Caco-2 (cell line): ENCODE data around the gene FOXF1. TPM values are rescaled to one million over a fixed set of nuclear protein-coding genes. Genes with fewer than 3 reads are reported as not detected.

Experiments
- BruUV-seq: library from RNA; stranded (reverse); fragments of 400-500 nt; replicated peaks from 2 replicates; lab custom pipeline; 2021; lab: Mats Ljungman, UMichigan
- CTCF ChIA-PET: fragments of 300-600 bp; sonication (Branson Sonifier 250); formaldehyde crosslinking; loops from one replicate; lab custom pipeline; 2022; ENCODE audit warnings: antibody characterized with exemption; lab: Charles Lee
- POLR2A ChIA-PET: fragments of 300-600 bp; sonication (Branson Sonifier 250); formaldehyde crosslinking; loops from one replicate; lab custom pipeline; 2022; ENCODE audit warnings: antibody characterized with exemption; lab: Charles Lee
- DNase-seq, 2 experiments: peaks; one replicate each; pipeline versions ENCODE4 v3.0.0 to v3.0.0-alpha.2; 2020 to 2022
- H3K27me3 ChIP-seq: replicated peaks from 2 replicates; pipeline ENCODE4 v1.6.0; 2011; ENCODE audit warnings: low read length; ENCODE audit not compliant: control insufficient read depth, insufficient read depth
- H3K36me3 ChIP-seq: 2 replicates; pipeline ENCODE4 v1.5.1; 2011; ENCODE audit warnings: low read length; ENCODE audit not compliant: control insufficient read depth, insufficient read depth
- H3K4me1 ChIP-seq: fragments of 250-450 bp; sonication (Bioruptor Pico); 2 replicates; pipeline ENCODE4 v1.5.1; 2020; ENCODE audit warnings: mild to moderate bottlenecking
- H3K4me3 ChIP-seq: 2 replicates; pipeline ENCODE4 v1.5.1; 2011; ENCODE audit warnings: low read depth, mild to moderate bottlenecking, control low read depth, low read length
- H3K9me3 ChIP-seq: fragments of 250-450 bp; sonication (Bioruptor Pico); 2 replicates; pipeline ENCODE4 v1.5.1; 2020; ENCODE audit warnings: mild to moderate bottlenecking, moderate library complexity
- H3K27ac Mint-ChIP-seq: one replicate; pipeline ENCODE4 v1.8.0; 2022; ENCODE audit warnings: mixed read lengths; ENCODE audit not compliant: unreplicated experiment
- H3K27me3 Mint-ChIP-seq: one replicate; pipeline ENCODE4 v1.8.0; 2022; ENCODE audit warnings: mixed read lengths; ENCODE audit not compliant: insufficient read depth, unreplicated experiment
- H3K36me3 Mint-ChIP-seq: one replicate; pipeline ENCODE4 v1.8.0; 2022; ENCODE audit warnings: mild to moderate bottlenecking, mixed read lengths; ENCODE audit not compliant: insufficient read depth, unreplicated experiment
- H3K4me1 Mint-ChIP-seq: one replicate; pipeline ENCODE4 v1.8.0; 2022; ENCODE audit warnings: low read depth, mixed read lengths; ENCODE audit not compliant: unreplicated experiment
- H3K4me3 Mint-ChIP-seq: one replicate; pipeline ENCODE4 v1.8.0; 2022; ENCODE audit warnings: mild to moderate bottlenecking, moderate library complexity, mixed read lengths; ENCODE audit not compliant: unreplicated experiment
- H3K9me3 Mint-ChIP-seq: one replicate; pipeline ENCODE4 v1.8.0; 2022; ENCODE audit warnings: mixed read lengths; ENCODE audit not compliant: unreplicated experiment
- intact Hi-C: fragments of 100-400 bp; cut with micrococcal nuclease; formaldehyde crosslinking; loops from one replicate; pipeline ENCODE4 v1.10.0; 2022; ENCODE audit not compliant: unreplicated experiment
- total RNA-seq: library from RNA; stranded (reverse); gene quantifications from 2 replicates; pipeline ENCODE4 v1.2.3, GENCODE V29; 2022
- TF ChIP-seq, protein P1 (sequence below), 2 experiments: fragments of 200-600 bp in 1 of 2; IDR thresholded peaks; 1 replicate in 1 of 2; 2 replicates in 1 of 2; pipeline versions ENCODE4 v1.5.1 to v1.8.0; 2011 to 2022; ENCODE audit warnings: antibody characterized with exemption in 1 of 2, control low read depth in 1 of 2, inconsistent platforms in 1 of 2, low read depth in 1 of 2, low read length in 1 of 2, mild to moderate bottlenecking in 1 of 2, moderate library complexity in 1 of 2; ENCODE audit not compliant: insufficient read depth in 1 of 2, severe bottlenecking in 1 of 2, unreplicated experiment in 1 of 2

Gene FOXF1
- total RNA-seq, 1 experiment from 2014 or later, result 0.09 TPM

DNA sequence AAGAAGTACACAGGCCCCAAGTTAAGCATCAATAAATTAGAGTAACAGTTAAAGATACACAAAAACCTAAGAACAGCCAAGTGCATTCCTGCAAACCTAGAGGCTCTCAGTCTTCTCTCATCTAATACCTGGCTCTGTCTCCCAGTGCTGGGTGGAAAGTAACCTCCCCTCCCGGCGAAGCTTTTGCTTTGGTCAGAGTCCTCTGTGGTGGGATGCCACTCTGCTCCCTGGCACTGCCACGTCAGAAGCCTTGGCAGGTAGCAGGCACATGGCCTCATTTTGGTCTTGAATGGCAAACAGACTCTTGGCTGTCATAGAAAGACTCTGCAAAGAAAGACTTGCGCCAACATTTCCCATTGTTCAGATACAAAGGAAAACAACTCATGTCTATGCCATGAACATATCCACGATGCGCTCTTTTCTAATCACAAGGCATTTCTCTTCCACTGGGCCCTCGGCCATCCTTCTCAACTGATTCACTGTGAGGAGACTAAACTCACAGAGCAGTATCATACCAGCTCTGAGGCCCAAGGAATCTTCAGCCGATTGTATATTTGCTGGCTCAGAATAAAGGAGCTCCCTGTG, 23.5 kb downstream of the FOXF1 start:
- H3K9me3 ChIP-seq, result no peaks in the 10 kb centered on the region
- H3K36me3 Mint-ChIP-seq, result no peaks in the 10 kb centered on the region
- CTCF ChIA-PET, result no interaction called here
- no peaks in the 10 kb centered on the region for H3K9me3 Mint-ChIP-seq
- H3K4me3 ChIP-seq, result no peak overlapping the region
- no peak overlapping the region for H3K4me3 Mint-ChIP-seq
- TF ChIP-seq, protein P1, sequence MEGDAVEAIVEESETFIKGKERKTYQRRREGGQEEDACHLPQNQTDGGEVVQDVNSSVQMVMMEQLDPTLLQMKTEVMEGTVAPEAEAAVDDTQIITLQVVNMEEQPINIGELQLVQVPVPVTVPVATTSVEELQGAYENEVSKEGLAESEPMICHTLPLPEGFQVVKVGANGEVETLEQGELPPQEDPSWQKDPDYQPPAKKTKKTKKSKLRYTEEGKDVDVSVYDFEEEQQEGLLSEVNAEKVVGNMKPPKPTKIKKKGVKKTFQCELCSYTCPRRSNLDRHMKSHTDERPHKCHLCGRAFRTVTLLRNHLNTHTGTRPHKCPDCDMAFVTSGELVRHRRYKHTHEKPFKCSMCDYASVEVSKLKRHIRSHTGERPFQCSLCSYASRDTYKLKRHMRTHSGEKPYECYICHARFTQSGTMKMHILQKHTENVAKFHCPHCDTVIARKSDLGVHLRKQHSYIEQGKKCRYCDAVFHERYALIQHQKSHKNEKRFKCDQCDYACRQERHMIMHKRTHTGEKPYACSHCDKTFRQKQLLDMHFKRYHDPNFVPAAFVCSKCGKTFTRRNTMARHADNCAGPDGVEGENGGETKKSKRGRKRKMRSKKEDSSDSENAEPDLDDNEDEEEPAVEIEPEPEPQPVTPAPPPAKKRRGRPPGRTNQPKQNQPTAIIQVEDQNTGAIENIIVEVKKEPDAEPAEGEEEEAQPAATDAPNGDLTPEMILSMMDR (IDR thresholded peaks at IDR 0.05; ENCODE audit: insufficient read depth in 1 of 2, low read depth in 1 of 2, low read length in 1 of 2, severe bottlenecking in 1 of 2, unreplicated experiment in 1 of 2), result no peak
- no TSS peak for BruUV-seq
- no peaks in the 10 kb centered on the region for H3K36me3 ChIP-seq
- no peaks in the 10 kb centered on the region for H3K4me1 Mint-ChIP-seq
- no peaks in the 10 kb centered on the region for H3K27me3 ChIP-seq
- intact Hi-C loops, result no loop called here
- H3K27ac Mint-ChIP-seq, result no peak overlapping the region
- no peak for DNase-seq
- POLR2A ChIA-PET, result no interaction called here
- H3K27me3 Mint-ChIP-seq, result no peaks in the 10 kb centered on the region
- no peaks in the 10 kb centered on the region for H3K4me1 ChIP-seq

DNA sequence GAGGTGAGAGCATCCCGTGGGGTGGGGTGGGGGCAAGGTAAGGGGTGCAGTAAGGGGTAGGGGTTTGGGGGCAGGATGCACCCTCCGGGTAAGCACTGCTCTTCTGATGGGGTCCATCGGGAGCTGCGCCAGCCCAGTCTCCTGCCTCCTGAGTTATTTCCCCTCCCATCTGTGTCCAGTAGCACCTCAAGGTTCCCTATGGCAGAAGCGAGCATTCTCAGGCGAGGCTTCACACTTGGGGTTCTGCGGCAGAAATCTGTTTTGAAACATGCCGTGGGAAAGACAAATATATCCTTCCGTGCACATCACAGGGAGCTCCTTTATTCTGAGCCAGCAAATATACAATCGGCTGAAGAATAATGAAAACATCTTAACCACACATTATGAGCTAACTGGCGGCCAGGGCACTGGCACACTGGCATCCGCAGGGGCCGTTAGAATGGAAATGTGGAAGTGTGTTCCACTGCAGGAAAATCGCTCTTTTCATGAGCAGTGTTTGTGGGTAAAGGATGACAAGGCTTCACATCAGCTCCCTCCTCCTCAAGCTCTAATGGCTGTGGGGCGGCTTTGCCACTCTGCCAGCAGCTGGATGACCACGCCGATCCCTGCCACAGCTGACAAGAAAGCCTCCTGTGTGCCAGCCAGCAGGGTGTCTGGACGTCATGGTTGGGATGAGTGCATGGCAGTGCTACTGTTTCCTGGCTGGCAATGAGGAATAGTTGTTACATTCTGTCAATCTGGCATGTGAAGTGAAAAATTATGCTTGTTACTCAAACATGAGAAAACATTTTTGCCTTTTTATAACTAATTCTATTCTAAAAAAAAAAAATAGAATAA, 24.7 kb downstream of the FOXF1 start:
- TF ChIP-seq, protein P1 (IDR thresholded peaks at IDR 0.05; ENCODE audit: insufficient read depth in 1 of 2, low read depth in 1 of 2, low read length in 1 of 2, severe bottlenecking in 1 of 2, unreplicated experiment in 1 of 2), result no peak
- Mint-ChIP-seq H3K36me3 (peaks cover 6% of the 10 kb centered on the region), H3K4me1 (no peaks in the 10 kb centered on the region), H3K4me3 (no peak overlapping the region), H3K27me3 (no peaks in the 10 kb centered on the region), H3K9me3 (no peaks in the 10 kb centered on the region), H3K27ac (no peak overlapping the region)
- Histone ChIP-seq H3K4me1 (no peaks in the 10 kb centered on the region), H3K9me3 (no peaks in the 10 kb centered on the region), H3K4me3 (no peak overlapping the region), H3K27me3 (no peaks in the 10 kb centered on the region), H3K36me3 (no peaks in the 10 kb centered on the region; the same call in 1 of the 2 replicates)
- intact Hi-C loops, result no loop called here
- CTCF ChIA-PET, result no interaction called here
- no TSS peak for BruUV-seq
- POLR2A ChIA-PET, result interaction anchor here (0.6 kb wide), 1 partner anchor 194 kb away, joined by 3 read pairs; no protein-coding TSS in a partner anchor
- DNase-seq, result no peak

DNA sequence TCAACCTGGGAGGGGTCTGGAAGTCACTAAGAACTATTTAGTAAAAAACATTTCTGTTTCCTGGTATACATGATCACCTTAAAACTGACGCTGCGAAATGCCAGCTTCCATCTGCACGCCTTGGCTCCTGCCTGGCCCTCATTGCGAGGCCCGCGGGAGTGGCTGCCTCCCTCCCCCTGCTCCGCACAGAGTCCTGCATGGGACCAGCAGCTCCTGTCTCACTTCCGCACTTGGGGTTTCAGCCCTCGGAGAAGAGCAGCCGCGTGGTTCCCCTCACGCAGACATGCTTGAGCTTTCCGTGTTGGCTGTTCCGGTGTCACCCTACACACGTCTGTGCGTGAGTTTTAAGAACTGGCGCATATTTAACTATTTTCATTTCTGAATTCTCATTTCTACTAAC, 26.3 kb downstream of the FOXF1 start:
- H3K4me1 Mint-ChIP-seq, result no peaks in the 10 kb centered on the region
- no peaks in the 10 kb centered on the region for H3K4me1 ChIP-seq
- H3K27me3 ChIP-seq, result no peaks in the 10 kb centered on the region
- H3K9me3 Mint-ChIP-seq, result no peaks in the 10 kb centered on the region
- no peak overlapping the region for H3K27ac Mint-ChIP-seq
- TF ChIP-seq, protein P1 (IDR thresholded peaks at IDR 0.05; ENCODE audit: insufficient read depth in 1 of 2, low read depth in 1 of 2, low read length in 1 of 2, severe bottlenecking in 1 of 2, unreplicated experiment in 1 of 2), result no peak
- no peak overlapping the region for H3K4me3 Mint-ChIP-seq
- ChIA-PET CTCF (no interaction called here), POLR2A (no interaction called here)
- no TSS peak for BruUV-seq
- H3K9me3 ChIP-seq, result no peaks in the 10 kb centered on the region
- no peaks in the 10 kb centered on the region; the same call in 1 of the 2 replicates for H3K36me3 ChIP-seq
- no peak for DNase-seq
- no peaks in the 10 kb centered on the region for H3K27me3 Mint-ChIP-seq
- intact Hi-C loops, result no loop called here
- H3K36me3 Mint-ChIP-seq, result peaks cover 18% of the 10 kb centered on the region
- no peak overlapping the region for H3K4me3 ChIP-seq
